ENCODE data around the gene ADAMTS17.

Gene ADAMTS17

DNA sequence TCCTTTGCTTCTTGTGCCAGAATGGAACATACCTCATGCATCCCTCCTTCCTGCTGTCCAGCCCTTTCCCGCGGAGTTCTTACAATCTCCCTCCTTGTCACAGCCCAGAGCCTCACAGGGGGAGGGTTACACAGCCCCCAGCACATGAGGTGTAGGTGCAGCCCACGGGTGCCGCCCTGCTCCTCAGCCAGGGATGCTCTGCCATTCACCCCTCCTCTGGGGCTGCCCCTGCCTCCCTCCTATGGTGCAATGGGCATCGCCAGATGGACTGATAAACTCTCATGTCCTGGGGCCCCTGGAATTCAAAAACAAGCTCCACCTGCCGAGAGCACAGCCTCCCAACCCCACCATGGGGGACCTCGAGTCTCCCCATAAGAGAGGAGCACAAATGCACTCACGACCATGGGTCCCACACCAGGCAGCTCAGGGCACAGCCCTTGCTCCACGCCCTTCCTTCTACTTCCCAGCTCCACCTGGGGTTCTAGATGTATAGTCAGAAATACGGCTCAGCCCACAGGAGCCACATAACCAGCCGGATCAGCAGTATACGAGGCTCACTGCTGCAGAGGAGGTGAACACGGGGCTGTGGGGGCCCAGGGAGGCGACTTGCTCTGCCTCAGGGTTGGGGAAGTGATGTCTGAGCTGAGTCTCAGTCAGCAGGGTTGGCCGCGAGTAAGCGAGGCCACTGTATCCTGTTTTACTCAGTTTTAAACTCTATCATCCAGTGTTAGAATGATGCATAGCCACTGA is 338.8 kb downstream of the ADAMTS17 start:
- DNase-seq (ENCODE audit: low read depth in 2 of 2, low spot score in 1 of 2) = no peak

DNA sequence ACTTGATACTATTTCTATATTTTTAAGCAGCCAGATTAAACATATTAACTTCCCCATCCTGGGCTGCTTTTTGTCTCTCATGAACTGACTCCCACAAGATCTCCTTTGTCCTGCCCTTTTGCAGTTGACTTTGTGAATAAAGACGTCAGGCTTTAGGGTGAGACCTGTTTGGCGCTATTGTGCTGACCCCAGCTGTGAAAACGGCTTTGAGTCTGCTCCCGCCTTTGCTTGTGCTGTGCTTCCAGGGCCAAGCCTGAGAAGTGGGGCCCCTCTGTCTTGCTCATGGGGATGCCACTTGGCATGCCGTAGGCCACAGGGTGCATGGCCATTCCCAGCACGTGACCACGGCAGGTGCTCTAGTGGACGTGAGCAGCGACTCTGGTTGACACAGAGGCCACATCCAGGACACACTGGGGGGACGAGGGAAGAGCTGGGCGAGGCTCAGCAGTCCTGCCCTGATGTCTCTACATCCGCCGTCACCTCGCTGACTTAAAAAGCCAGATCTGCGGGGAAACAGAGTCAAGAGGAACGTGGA is 339.6 kb downstream of the ADAMTS17 start:
- no peak for DNase-seq (ENCODE audit: low read depth in 2 of 2, low spot score in 1 of 2)

DNA sequence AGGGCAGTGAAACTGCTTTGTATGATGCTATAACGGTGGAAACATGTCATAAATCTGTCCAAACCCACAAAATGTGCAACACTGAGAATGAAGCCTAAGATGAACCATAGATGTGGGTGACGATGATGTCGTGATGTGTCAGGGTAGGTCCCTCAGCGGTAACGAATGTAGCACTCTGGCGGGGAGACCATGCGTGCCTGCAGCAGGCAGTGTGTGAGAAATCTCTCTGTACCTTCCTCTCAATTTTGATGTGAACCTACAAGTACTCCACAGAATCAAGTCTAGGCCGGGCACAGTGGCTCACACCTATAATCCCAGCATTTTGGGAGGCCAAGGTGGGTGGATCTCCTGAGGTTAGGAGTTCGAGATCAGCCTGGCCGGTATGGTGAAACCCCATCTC is 340.4 kb downstream of the ADAMTS17 start:
- DNase-seq (ENCODE audit: low read depth in 2 of 2, low spot score in 1 of 2) = no peak

DNA sequence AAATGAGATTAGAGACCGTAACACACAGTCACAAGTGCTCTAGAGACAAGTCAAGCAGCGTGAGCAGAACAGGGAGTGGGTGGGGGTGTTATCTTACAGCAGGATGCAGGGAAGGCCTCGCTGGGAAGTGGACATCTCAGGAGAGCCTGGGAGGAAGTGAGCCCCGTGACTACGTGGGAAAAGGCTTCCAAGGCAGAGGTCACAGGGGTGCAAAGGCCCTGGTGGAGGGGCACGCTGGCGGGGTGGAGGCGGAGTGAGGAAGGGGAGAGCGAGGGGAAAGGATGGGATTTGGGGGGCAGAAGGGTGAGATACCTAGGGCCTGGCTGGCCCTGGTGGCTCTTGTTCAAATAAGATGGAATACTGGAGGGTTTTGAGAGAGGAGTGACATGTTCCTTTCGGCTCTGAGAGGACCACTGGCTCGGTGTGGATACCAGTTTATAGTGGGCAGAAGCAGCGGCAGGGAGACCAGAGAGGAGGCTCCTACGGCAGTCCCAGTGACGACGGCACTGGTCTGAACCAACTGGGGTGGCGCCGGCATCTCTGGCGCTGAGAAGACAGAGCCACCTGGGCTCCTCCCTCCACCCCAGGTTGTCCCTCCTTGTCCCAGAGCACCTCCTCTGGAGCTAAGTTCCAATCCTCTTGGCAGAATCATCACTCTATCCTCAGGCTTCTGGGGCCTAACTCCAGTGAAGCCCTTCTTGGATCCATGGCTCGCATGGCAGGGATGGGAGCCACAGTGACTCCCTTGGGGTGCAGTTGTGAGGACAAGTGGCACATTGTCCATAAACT is 342.3 kb downstream of the ADAMTS17 start:
- DNase-seq (ENCODE audit: low read depth in 2 of 2, low spot score in 1 of 2) = no peak

DNA sequence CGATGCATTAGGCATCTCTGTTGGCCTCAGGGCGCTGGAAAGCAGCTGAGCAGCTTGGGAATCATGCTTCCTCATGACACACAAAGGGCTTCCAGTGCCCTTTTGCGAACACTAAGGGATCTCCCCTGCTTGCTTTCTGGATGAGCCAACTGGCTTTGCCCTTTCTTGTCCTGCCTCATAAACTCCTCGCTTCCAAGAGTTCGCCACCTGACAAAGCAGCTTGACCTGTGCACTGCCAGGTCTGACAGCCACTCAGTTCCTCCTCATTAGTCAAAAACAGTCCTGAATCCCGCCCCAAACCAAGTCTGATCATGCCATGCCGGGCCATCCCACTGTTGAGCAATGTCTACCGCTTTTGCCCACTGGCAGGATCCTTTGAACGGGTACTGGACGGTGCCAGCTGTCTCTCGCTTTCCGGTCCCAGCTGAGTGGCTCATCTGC is 343.1 kb downstream of the ADAMTS17 start:
- DNase-seq (ENCODE audit: low read depth in 2 of 2, low spot score in 1 of 2) = no peak

DNA sequence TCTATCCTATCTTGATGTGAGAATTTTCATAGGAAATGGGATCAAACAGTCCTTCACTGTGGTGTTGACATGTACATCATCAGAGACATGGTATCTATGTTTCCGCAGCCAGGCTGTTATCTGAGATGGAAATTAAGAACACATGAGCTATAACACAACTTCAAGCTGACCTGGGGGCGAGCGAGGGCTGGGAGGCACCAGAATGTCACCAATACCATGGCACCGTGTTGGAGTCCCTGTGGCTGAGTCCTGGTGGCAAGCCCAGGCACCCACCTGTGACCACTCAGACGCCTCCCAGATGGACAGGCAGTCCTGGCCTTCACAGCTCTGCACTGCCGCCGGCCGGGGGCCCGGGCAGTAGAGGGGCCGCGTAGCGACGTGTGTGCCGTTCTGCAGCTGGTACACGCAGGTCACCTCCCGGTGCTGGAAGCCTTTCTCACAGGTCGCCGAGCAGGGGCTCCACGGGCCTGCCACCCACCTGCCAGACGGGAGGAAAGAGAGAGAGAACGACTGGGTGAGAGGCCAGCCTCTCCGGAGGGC is 344.6 kb downstream of the ADAMTS17 start:
- no peak for DNase-seq (ENCODE audit: low read depth in 2 of 2, low spot score in 1 of 2)

DNA sequence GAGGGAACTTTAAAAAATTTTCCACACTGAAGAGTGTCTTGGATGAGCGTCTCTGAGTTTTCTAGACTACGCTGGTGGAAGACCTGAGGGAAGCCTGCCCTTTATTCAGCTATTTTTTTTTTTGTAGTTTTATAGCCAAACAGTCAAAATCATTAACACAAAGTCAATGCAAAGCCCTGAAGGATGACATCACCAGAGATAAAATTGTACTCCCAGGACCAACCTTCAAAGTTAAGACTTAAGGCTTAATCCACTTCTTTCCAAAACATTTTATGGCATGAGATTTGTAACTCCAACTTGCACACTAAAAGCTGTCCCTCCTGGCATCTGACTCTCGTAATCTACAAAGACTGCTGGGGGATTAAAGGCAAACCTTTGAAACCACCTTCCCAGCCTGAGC is 345.1 kb downstream of the ADAMTS17 start:
- no peak for DNase-seq (ENCODE audit: low read depth in 2 of 2, low spot score in 1 of 2)

DNA sequence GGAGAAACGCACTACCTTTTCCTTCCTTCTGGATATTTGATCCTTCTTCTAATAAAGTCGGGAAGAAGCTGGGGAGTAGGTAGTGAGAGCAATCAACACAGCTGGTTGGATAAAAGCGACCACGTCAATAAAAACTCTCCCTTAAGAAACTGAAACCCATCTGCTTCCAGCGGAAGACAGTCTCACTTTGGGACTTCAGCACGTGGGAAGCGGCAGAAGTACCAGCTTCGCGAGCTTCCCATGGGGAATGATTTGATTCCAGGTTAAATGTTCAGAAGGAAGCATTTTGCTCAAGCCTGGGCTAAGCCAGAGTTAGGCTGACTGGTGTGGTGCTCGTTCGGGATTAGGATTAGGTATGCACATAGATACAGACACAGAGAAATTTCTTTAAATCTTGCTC is 346.2 kb downstream of the ADAMTS17 start:
- no peak for DNase-seq (ENCODE audit: low read depth in 2 of 2, low spot score in 1 of 2)

DNA sequence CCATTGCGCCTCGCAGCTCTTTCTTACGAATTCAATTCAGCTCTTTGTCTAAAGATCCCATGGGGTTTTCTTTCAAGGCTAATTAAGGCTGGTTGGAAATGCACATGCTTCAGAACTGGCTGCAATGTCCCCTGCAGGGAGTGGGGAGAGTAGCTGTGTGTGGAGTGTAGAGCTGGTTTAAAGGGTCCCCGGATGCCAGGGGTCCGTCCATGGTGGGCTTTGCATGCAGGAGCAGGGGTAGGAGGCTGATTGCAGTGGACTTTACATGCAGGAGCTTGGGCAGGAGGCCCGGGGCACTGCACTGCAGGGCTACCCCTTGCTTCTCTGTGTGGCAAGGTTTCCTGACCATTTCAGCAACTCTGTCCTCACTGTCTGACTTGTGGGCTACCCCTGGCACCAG is 346.9 kb downstream of the ADAMTS17 start:
- no peak for DNase-seq (ENCODE audit: low read depth in 2 of 2, low spot score in 1 of 2)

DNA sequence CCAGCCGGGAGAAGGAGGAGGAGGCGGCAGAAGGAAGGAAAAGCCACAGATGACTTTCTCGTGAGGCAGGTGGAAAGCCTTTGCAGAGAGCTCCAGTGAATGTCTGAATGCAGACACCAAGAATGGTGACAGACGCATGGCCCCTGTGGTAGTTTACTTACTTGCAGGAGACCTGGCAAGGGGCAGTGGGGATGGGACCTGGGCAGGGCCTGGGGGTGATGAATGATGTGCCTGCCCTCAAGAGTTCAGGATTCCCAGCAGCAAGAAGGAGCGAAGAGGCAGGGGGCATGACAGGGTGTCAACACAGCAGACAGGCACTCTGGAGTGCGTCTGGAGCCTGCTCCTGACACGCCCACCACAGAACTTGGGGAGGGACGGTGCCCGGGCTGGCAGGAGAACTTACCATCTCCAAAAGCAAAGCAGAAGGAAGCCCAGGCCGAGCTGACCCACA is 348.1 kb downstream of the ADAMTS17 start:
- DNase-seq (ENCODE audit: low read depth in 2 of 2, low spot score in 1 of 2) = no peak

DNA sequence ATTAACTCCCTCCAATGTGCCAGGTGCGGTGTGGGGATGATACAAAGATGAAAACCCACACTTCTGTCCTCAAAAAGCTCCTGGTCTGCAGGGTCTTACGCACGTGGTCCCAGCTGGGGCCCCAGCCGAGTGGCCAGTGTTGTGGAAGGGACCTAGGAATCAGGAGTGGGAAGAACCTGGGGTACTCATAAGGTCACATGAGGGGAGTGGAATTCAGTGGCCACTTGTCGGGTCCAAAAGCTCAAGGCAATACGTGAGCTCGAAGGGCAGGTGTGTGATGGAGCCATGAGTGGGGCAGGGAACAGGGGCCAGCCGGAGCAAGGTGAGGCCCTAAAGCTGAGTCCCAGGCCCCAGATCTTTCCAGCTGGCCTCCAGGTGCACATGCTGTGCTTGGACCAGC is 348.5 kb downstream of the ADAMTS17 start:
- DNase-seq (ENCODE audit: low read depth in 2 of 2, low spot score in 1 of 2) = no peak

DNA sequence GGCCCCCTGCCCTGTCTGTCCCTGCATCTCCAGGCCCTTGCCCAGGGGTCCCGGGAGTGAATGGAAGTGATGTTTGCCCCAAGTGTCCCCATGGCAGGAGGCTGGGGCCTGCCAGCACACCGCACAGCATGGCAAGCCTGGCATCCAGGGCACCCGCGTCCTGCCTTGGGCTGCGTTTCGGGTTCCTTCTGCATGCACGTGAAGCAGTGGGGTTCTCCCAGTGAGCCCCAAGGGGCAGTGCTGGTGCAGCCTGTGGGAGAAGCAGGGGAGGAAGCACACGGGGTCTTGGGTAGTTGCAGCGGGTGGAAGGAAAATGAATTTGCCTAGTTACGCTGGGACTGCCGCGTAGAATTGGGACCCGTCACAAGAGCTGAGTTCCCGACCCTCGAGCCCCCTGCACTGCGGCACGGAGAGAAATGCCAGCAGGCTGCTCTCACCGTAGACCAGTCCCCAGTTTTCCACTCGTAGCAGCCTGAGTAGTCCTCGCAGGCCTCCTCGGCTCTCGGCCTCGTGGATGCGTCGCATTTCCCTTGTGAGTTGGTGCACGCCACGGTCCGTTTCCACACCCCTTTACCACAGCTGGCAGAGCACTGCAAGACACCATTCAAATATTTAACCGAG is 349.1 kb downstream of the ADAMTS17 start:
- no peak for DNase-seq (ENCODE audit: low read depth in 2 of 2, low spot score in 1 of 2)

DNA sequence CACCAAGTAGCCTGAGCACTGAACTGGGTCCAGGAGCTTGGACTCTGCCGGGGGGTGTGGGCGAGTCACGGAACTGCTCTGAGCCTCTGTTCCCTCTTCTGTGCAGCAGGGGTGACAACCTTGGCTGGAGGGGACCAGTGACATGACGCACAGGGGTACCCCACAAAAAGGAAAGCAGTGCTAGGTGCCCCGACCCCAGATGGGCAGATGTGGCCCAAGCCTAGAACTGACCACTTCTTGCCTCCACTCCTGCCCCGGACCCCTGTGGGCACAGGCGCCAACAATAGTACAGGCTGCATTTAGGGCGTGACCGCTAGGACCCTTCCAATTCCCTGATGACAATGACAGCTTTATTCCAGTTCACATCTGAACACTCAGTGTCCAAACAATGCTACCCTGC is 352.7 kb downstream of the ADAMTS17 start:
- DNase-seq (ENCODE audit: low read depth in 2 of 2, low spot score in 1 of 2) = no peak

DNA sequence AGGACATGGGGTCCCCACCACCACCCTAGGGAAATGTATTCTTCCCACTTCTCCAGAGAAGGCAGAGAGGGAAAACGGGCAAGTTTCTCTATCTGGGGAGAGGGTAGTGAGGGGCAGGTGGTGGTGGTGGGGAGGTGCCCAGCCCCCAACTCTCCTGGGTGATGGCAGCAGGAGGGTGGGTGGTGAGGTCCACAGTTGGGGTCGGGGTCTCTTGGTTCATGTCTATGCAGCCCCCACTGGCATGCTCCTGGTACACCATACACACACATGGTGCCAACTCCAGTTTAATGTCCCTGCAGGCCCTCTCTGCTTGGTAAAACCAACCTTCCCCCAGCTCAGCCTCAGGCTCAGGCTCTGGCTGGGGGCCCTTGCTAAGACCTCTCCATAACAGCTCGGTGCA is 354.1 kb downstream of the ADAMTS17 start:
- no peak for DNase-seq (ENCODE audit: low read depth in 2 of 2, low spot score in 1 of 2)

DNA sequence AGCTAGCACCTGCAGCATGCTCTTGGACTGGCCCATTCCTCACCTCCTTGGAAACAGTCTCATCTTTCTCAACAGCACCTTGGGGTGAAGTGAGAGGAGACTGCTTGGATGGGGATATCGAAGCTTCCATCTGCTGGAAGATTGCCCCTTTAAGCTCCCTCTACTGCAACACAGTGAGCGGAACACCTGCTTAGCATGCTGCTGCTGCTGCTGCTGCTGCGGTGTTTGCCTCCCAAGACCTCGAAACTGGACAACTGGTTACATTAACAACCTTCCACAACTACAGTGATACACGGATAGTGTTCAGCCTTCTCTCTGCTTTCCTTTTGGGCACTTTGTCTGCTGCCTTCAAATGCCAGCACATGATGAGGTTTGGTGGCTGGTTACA is 354.7 kb downstream of the ADAMTS17 start:
- no peak for DNase-seq (ENCODE audit: low read depth in 2 of 2, low spot score in 1 of 2)

DNA sequence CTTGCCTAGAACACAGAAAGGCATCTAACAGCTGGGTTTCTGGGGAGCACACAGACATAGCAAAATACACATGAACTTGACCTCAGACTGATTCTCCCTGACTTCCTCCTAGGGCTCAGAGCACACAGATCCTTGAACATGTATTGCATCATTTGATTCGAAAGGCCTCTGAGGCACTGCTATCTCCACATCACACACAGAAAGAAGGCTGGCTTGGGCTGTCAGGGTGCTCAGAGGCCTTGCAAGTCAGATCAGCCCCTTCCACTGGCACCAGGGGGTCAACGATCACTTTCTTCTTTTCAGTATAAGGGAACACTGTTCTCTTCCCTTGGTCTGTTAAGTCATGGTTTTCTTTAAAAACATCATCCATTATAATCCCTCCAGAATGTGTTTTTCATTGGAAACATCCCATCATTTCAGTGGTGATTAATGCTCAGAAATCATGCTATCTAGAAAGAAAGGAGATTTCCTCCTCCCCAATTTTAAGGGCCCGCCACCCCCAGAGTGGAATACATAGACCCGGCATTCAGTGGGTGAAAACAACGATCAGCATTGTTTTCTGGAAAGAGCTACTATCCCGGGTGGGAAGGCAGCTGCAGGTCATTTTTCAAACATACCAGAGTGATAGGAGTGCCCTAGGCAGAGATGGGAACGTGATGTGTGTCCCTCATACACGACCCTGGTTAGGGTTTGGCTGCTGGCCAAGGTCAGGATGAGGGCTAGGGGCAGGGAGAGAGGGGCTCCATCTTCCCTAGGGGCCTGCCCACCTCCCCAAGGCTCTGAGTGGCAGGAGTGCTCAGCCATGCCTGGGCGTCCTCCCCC is 355.3 kb downstream of the ADAMTS17 start:
- DNase-seq (ENCODE audit: low read depth in 2 of 2, low spot score in 1 of 2) = no peak

DNA sequence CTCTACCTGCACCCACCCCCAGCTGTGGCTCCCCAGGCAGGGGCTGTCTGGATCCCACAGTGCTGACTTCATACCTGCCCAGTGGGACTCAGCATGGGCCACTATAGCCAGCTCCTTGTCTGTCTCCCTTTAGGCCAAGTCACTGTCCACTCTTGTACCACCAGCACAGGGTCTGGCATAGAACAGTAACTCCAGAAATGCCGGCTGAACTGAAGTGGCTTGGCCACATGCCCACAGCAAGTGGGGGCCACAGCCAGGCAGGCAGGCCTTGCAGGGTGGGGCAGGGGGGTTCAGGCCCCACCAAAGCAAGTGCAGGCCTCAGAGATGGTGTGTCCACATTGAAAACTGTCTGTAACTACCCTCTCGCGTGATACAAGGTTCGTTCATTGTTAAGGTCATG is 355.9 kb downstream of the ADAMTS17 start:
- no peak for DNase-seq (ENCODE audit: low read depth in 2 of 2, low spot score in 1 of 2)

DNA sequence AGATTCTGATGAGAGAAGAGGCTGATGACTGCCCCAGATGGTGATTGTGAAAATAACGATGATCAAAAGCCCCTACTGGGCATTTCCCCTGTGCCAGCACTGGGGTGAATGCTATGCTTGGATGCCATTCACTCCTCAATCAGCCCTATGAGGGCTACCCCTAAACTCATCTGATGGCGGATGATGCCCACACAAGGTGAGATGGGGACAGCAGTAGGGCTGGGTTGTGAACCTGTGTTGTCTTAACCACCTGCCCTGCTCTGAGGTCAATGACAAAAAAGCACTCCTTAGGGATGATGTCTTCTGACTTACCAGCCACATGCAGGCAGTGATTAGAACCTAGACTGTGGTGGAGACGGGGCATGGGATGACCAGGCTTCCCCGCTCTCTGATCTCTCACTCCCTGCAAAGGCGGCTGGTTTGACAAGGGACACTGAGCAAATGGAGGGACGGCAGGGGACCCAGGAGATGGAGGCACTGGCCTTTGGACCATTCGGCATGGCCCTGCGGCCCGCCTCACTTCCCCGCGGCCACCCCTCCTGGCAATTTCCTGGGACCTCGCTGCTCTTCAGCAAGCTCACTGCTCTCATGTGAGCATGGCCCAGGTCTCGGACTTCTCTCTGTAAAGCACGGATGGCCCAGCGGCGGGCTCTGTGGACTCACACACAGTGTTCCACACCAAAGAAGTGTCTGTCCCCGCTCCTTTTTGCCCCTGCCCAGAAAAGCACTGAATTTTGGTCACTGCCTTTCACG is 357.1 kb downstream of the ADAMTS17 start:
- no peak for DNase-seq (ENCODE audit: low read depth in 2 of 2, low spot score in 1 of 2)

DNA sequence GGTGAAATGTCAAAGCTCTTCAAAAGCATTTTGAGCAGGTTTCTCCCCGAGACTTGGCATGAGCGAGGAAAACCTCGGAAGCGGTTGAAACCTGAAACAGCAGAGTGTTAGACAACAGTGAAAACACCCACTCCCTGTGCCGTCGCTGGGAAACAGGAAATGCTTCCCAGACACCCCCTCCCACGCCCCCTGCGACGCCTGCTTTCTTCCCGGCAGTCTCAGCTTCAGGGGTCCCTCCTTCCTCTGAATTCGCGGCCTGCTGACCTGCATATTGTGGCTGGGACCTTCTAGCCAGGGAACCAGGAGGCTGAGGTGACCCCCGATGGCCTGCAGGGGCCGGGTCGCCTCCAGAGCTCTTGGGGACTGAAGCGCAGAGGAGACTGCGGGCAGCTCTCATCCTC is 357.9 kb downstream of the ADAMTS17 start:
- no peak for DNase-seq (ENCODE audit: low read depth in 2 of 2, low spot score in 1 of 2)
